H9 (cell line): ENCODE results near the gene LRRC42. TPM values are rescaled to one million over a fixed set of nuclear protein-coding genes. Genes with fewer than 3 reads are reported as not detected.

Experiments used
- DNase-seq: peaks from one replicate; pipeline ENCODE4 v3.0.0-alpha.2; 2017
- H2AFZ ChIP-seq: one replicate; pipeline ENCODE4 v1.6.1; 2013; ENCODE audit warnings: mild to moderate bottlenecking, low read length, control low read depth, moderate library complexity
- H2AK5ac ChIP-seq: 2 replicates; pipeline ENCODE4 v1.6.1; 2013; ENCODE audit warnings: low read length, control low read depth, mixed read lengths; ENCODE audit not compliant: insufficient read length
- H2BK120ac ChIP-seq: one replicate; pipeline ENCODE4 v1.6.1; 2013; ENCODE audit warnings: low read depth, mild to moderate bottlenecking, low read length, control low read depth, inconsistent platforms; ENCODE audit not compliant: poor library complexity, severe bottlenecking
- H2BK12ac ChIP-seq: 2 replicates; pipeline ENCODE4 v1.6.1; 2013; ENCODE audit warnings: low read length, control low read depth, mixed read lengths, low read depth; ENCODE audit not compliant: insufficient read length
- H2BK15ac ChIP-seq: 2 replicates; pipeline ENCODE4 v1.6.1; 2013; ENCODE audit warnings: low read depth, low read length, control low read depth
- H2BK20ac ChIP-seq: one replicate; pipeline ENCODE4 v1.6.1; 2013; ENCODE audit warnings: low read depth, mild to moderate bottlenecking, low read length, control low read depth, inconsistent platforms; ENCODE audit not compliant: poor library complexity, severe bottlenecking
- H2BK5ac ChIP-seq: 2 replicates; pipeline ENCODE4 v1.6.1; 2013; ENCODE audit warnings: low read length, control low read depth, mixed read lengths; ENCODE audit not compliant: insufficient read length
- H3K14ac ChIP-seq: 2 replicates; pipeline ENCODE4 v1.6.1; 2013; ENCODE audit warnings: low read length, control low read depth; ENCODE audit not compliant: insufficient read depth
- H3K18ac ChIP-seq: 2 replicates; pipeline ENCODE4 v1.6.1; 2013; ENCODE audit warnings: low read depth, mild to moderate bottlenecking, mixed read lengths, low read length, control low read depth; ENCODE audit not compliant: insufficient read length
- H3K23ac ChIP-seq: 2 replicates; pipeline ENCODE4 v1.6.1; 2013; ENCODE audit warnings: low read length, control low read depth, mixed read lengths, low read depth; ENCODE audit not compliant: insufficient read length
- H3K23me2 ChIP-seq: 2 replicates; pipeline ENCODE4 v1.6.1; 2013; ENCODE audit warnings: low read depth, mild to moderate bottlenecking, mixed read lengths, low read length, control low read depth; ENCODE audit not compliant: insufficient read length, poor library complexity, severe bottlenecking
- H3K27ac ChIP-seq: 2 replicates; pipeline ENCODE4 v1.5.1; 2013; ENCODE audit warnings: low read length, control low read depth, mixed read lengths, low read depth; ENCODE audit not compliant: insufficient read length
- H3K27me3 ChIP-seq: 2 replicates; pipeline ENCODE4 v1.6.1; 2013; ENCODE audit warnings: low read length, control low read depth, inconsistent platforms; ENCODE audit not compliant: insufficient read depth
- H3K4ac ChIP-seq: 2 replicates; pipeline ENCODE4 v1.6.1; 2013; ENCODE audit warnings: low read depth, mild to moderate bottlenecking, control low read depth, inconsistent platforms, low read length, moderate library complexity
- H3K4me1 ChIP-seq: 2 replicates; pipeline ENCODE4 v1.6.1; 2013; ENCODE audit warnings: low read length, control low read depth, inconsistent platforms; ENCODE audit not compliant: insufficient read depth
- H3K4me2 ChIP-seq: 2 replicates; pipeline ENCODE4 v1.6.1; 2013; ENCODE audit warnings: low read length, control low read depth, mixed read lengths; ENCODE audit not compliant: insufficient read length, insufficient read depth
- H3K56ac ChIP-seq: 2 replicates; pipeline ENCODE4 v1.6.1; 2013; ENCODE audit warnings: low read depth, mild to moderate bottlenecking, mixed read lengths, low read length, control low read depth; ENCODE audit not compliant: insufficient read length
- H3K79me1 ChIP-seq: 2 replicates; pipeline ENCODE4 v1.6.1; 2013; ENCODE audit warnings: low read depth, mild to moderate bottlenecking, moderate library complexity, low read length, control low read depth, inconsistent platforms; ENCODE audit not compliant: insufficient read depth, poor library complexity, severe bottlenecking
- H3K79me2 ChIP-seq: 2 replicates; pipeline ENCODE4 v1.6.1; 2013; ENCODE audit warnings: low read length, control low read depth, inconsistent platforms; ENCODE audit not compliant: insufficient read depth
- H3K9ac ChIP-seq: 2 replicates; pipeline ENCODE4 v1.6.1; 2013; ENCODE audit warnings: low read length, control low read depth, mixed read lengths; ENCODE audit not compliant: insufficient read length; ENCODE audit errors: extremely low read depth
- H3K9me3 ChIP-seq: one replicate; pipeline ENCODE4 v1.6.1; 2013; ENCODE audit warnings: low read depth, low read length, inconsistent platforms; ENCODE audit not compliant: control insufficient read depth
- H3T11ph ChIP-seq: one replicate; pipeline ENCODE4 v1.6.1; 2013; ENCODE audit warnings: mild to moderate bottlenecking, low read length, control low read depth, inconsistent platforms
- H4K20me1 ChIP-seq: one replicate; pipeline ENCODE4 v1.6.1; 2013; ENCODE audit not compliant: control insufficient read depth, insufficient read length, insufficient read depth
- H4K5ac ChIP-seq: 2 replicates; pipeline ENCODE4 v1.6.1; 2013; ENCODE audit warnings: low read depth, mild to moderate bottlenecking, mixed read lengths, low read length, control low read depth; ENCODE audit not compliant: insufficient read length
- H4K8ac ChIP-seq: replicated peaks from 2 replicates; pipeline ENCODE4 v1.6.1; 2013; ENCODE audit warnings: low read length, control low read depth, mixed read lengths, low read depth; ENCODE audit not compliant: insufficient read length
- H4K91ac ChIP-seq: 2 replicates; pipeline ENCODE4 v1.6.1; 2013; ENCODE audit warnings: low read depth, mild to moderate bottlenecking, moderate library complexity, mixed read lengths, low read length, control low read depth; ENCODE audit not compliant: insufficient read length
- H3K27ac Mint-ChIP-seq, 3 experiments: 2 replicates in 2 of 3; 3 replicates in 1 of 3; pipeline ENCODE4 v1.8.0; 2020 to 2021; ENCODE audit warnings: mixed read lengths in 3 of 3, mild to moderate bottlenecking in 1 of 3, moderate library complexity in 1 of 3
- H3K27me3 Mint-ChIP-seq: 2 replicates; pipeline ENCODE4 v1.8.0; 2021; ENCODE audit warnings: low read depth, mild to moderate bottlenecking, moderate library complexity, mixed read lengths
- H3K36me3 Mint-ChIP-seq, 3 experiments: 2 replicates in 2 of 3; 3 replicates in 1 of 3; pipeline ENCODE4 v1.8.0; 2020 to 2021; ENCODE audit warnings: low read depth in 3 of 3, mixed read lengths in 3 of 3; ENCODE audit not compliant: insufficient read depth in 1 of 3
- H3K4me1 Mint-ChIP-seq, 2 experiments: 2 replicates each; pipeline ENCODE4 v1.8.0; 2020; ENCODE audit warnings: mixed read lengths in 2 of 2
- H3K4me3 Mint-ChIP-seq, 2 experiments: 2 replicates in 1 of 2; 3 replicates in 1 of 2; pipeline ENCODE4 v1.8.0; 2020 to 2021; ENCODE audit warnings: mild to moderate bottlenecking in 2 of 2, mixed read lengths in 2 of 2, moderate library complexity in 1 of 2
- H3K9me3 Mint-ChIP-seq, 2 experiments: 2 replicates in 1 of 2; 3 replicates in 1 of 2; pipeline ENCODE4 v1.8.0; 2020; ENCODE audit warnings: mild to moderate bottlenecking in 2 of 2, mixed read lengths in 2 of 2, moderate library complexity in 1 of 2
- WGBS: extraction: QIAGEN DNeasy Blood & Tissue Kit; methylation state at CpG from one replicate; pipeline ENCODE4 v1.1.7; 2013; ENCODE audit warnings: missing lambda C conversion rate, low lambda C conversion rate, mixed read lengths; ENCODE audit not compliant: insufficient read length; ENCODE audit errors: extremely low coverage; 5-methylcytosine and 5-hydroxymethylcytosine counted together
- total RNA-seq: library from RNA; stranded (reverse); gene quantifications from 2 replicates; pipeline ENCODE4 v1.2.1, GENCODE V29; 2021
- TF ChIP-seq, protein P1 (sequence below): fragments of 200-600 bp; sonication (generic); conservative IDR thresholded peaks from 3 replicates; pipeline ENCODE4 v1.8.0; 2021; ENCODE audit warnings: antibody characterized with exemption, mild to moderate bottlenecking

Gene LRRC42
- total RNA-seq, 1 experiment from 2014 or later, result 36.3 TPM

DNA sequence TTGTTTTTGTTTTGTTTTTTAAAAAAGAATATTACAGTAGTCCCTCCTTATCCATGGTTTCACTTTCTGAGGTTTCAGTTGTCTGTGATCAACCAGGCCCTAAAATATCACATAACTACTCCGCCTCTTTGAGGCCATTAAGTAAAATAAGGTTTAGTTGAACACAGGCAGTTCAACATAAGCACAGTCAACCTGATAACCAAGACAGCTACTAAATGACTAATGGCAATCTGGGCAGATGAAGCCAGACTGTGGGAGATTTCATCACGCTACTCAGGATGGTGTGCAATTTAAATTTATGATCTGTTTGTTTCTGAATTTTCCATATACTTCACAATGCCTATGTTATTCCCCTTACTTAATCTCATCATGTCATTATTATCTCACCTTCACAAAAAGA lies 41.7 kb downstream of the LRRC42 start:
- Mint-ChIP-seq H3K9me3 (no peaks in the 10 kb centered on the region; a peak in 1 of 5 replicates), H3K27ac (no peak overlapping the region), H3K36me3 (no peaks in the 10 kb centered on the region; a peak in 1 of 7 replicates), H3K4me1 (peaks cover 3 to 4% of the 10 kb centered on the region in 2 experiments), H3K27me3 (peaks cover 4% of the 10 kb centered on the region; the same call in 1 of the 2 replicates), H3K4me3 (no peak overlapping the region)
- H2BK120ac ChIP-seq, result no peak overlapping the region
- H3K4me2 ChIP-seq, result no peak overlapping the region
- H2BK5ac ChIP-seq, result no peak overlapping the region
- no peak overlapping the region for H4K5ac ChIP-seq
- DNase-seq, result no peak
- H3K18ac ChIP-seq, result no peak overlapping the region
- H3K23me2 ChIP-seq, result no peaks in the 10 kb centered on the region
- H2BK20ac ChIP-seq, result no peak overlapping the region
- no peak overlapping the region for H4K91ac ChIP-seq
- H3K14ac ChIP-seq, result no peak overlapping the region
- H2BK12ac ChIP-seq, result no peak overlapping the region
- H3T11ph ChIP-seq, result no peak overlapping the region
- H2AK5ac ChIP-seq, result no peak overlapping the region
- TF ChIP-seq, protein P1, sequence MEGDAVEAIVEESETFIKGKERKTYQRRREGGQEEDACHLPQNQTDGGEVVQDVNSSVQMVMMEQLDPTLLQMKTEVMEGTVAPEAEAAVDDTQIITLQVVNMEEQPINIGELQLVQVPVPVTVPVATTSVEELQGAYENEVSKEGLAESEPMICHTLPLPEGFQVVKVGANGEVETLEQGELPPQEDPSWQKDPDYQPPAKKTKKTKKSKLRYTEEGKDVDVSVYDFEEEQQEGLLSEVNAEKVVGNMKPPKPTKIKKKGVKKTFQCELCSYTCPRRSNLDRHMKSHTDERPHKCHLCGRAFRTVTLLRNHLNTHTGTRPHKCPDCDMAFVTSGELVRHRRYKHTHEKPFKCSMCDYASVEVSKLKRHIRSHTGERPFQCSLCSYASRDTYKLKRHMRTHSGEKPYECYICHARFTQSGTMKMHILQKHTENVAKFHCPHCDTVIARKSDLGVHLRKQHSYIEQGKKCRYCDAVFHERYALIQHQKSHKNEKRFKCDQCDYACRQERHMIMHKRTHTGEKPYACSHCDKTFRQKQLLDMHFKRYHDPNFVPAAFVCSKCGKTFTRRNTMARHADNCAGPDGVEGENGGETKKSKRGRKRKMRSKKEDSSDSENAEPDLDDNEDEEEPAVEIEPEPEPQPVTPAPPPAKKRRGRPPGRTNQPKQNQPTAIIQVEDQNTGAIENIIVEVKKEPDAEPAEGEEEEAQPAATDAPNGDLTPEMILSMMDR, result no peak
- no peak overlapping the region for H3K23ac ChIP-seq
- no peak overlapping the region for H3K56ac ChIP-seq
- H3K9me3 ChIP-seq, result no peaks in the 10 kb centered on the region
- H3K4ac ChIP-seq, result no peak overlapping the region
- no peaks in the 10 kb centered on the region for H3K79me1 ChIP-seq
- no CpG with 5 or more reads among the region's 2 CpGs for WGBS
- no peaks in the 10 kb centered on the region for H3K4me1 ChIP-seq
- H3K9ac ChIP-seq, result no peak overlapping the region
- H3K27me3 ChIP-seq, result no peaks in the 10 kb centered on the region
- H4K8ac ChIP-seq, result no peak overlapping the region
- no peak overlapping the region for H2AFZ ChIP-seq
- no peak overlapping the region for H2BK15ac ChIP-seq
- H3K27ac ChIP-seq, result no peak overlapping the region
- H4K20me1 ChIP-seq, result no peaks in the 10 kb centered on the region
- no peaks in the 10 kb centered on the region for H3K79me2 ChIP-seq
